Skeletal muscle tissue (tissue), 4 donors: Measurements from ENCODE around the gene TMEM114. TPM values are rescaled to one million over a fixed set of nuclear protein-coding genes. Genes with fewer than 3 reads are reported as not detected.

Experiments used
- H3K27ac ChIP-seq: one replicate; pipeline ENCODE4 v1.7.0; 2013; ENCODE audit warnings: mild to moderate bottlenecking, low read depth, low read length, inconsistent platforms
- H3K27me3 ChIP-seq, 3 donors: one replicate each; pipeline ENCODE4 v1.7.0; 2013; ENCODE audit warnings: low read length in 3 of 3; ENCODE audit not compliant: control insufficient read depth in 3 of 3, insufficient read depth in 3 of 3
- H3K36me3 ChIP-seq, 3 donors: one replicate each; pipeline ENCODE4 v1.7.0; 2013; ENCODE audit warnings: low read length in 3 of 3; ENCODE audit not compliant: control insufficient read depth in 3 of 3, insufficient read depth in 3 of 3
- H3K4me1 ChIP-seq, 3 donors: one replicate each; pipeline ENCODE4 v1.7.0; 2013; ENCODE audit warnings: low read length in 3 of 3, mild to moderate bottlenecking in 3 of 3; ENCODE audit not compliant: control insufficient read depth in 3 of 3, insufficient read depth in 3 of 3
- H3K4me3 ChIP-seq, 3 donors: one replicate each; pipeline ENCODE4 v1.7.0; 2013; ENCODE audit warnings: low read length in 3 of 3
- H3K9ac ChIP-seq, 3 donors: one replicate each; pipeline ENCODE4 v1.7.0; 2013; ENCODE audit warnings: low read length in 3 of 3, mild to moderate bottlenecking in 3 of 3, moderate library complexity in 2 of 3, low read depth in 1 of 3
- H3K9me3 ChIP-seq, 3 donors: one replicate each; pipeline ENCODE4 v1.7.0; 2013; ENCODE audit warnings: low read length in 3 of 3; ENCODE audit not compliant: control insufficient read depth in 3 of 3
- total RNA-seq: library from RNA; depleted of rRNA; stranded (reverse); fragments of >200 nt; gene quantifications from one replicate; pipeline ENCODE4 v1.2.3, GENCODE V29; 2014
- donor health status: Osteomylitis.

The TMEM114 gene
- total RNA-seq, 1 donor from 2014 or later = not detected

- H3K36me3 ChIP-seq = no peaks in the 10 kb centered on the region
- H3K4me1 ChIP-seq = peaks cover 0 to 10% (median 7%) of the 10 kb centered on the region in 3 donors
- no peak overlapping the region for H3K27ac ChIP-seq
- peaks cover 32 to 46% (median 45%) of the 10 kb centered on the region in 3 donors for H3K27me3 ChIP-seq
- H3K9ac ChIP-seq = no peak overlapping the region
- H3K4me3 ChIP-seq = no peak overlapping the region
- no peaks in the 10 kb centered on the region for H3K9me3 ChIP-seq
Observed at GRCh38 chr16:8589057-8589899, 1.0 kb downstream of the TMEM114 start.

- Histone ChIP-seq H3K4me3 (no peak overlapping the region), H3K27ac (no peak overlapping the region), H3K27me3 (peaks cover 34 to 46% (median 45%) of the 10 kb centered on the region in 3 donors), H3K9me3 (no peaks in the 10 kb centered on the region), H3K9ac (no peak overlapping the region), H3K36me3 (no peaks in the 10 kb centered on the region), H3K4me1 (peaks cover 0 to 10% (median 7%) of the 10 kb centered on the region in 3 donors)
Observed at GRCh38 chr16:8588682-8589056, 1.6 kb downstream of the TMEM114 start.

GRCh38 chr16:8587065-8587464, 3.2 kb downstream of the TMEM114 start:
- Histone ChIP-seq H3K9ac (no peak overlapping the region), H3K36me3 (no peaks in the 10 kb centered on the region), H3K9me3 (no peaks in the 10 kb centered on the region), H3K4me3 (no peak overlapping the region), H3K27ac (no peak overlapping the region), H3K27me3 (peaks cover 35 to 46% (median 43%) of the 10 kb centered on the region in 3 donors), H3K4me1 (peaks cover 0 to 10% (median 10%) of the 10 kb centered on the region in 3 donors)

- Histone ChIP-seq H3K36me3 (no peaks in the 10 kb centered on the region), H3K9ac (no peak overlapping the region), H3K27me3 (peaks cover 29 to 40% (median 32%) of the 10 kb centered on the region in 3 donors), H3K4me3 (no peak overlapping the region), H3K4me1 (peaks cover 0 to 12% (median 10%) of the 10 kb centered on the region in 3 donors), H3K27ac (no peak overlapping the region), H3K9me3 (no peaks in the 10 kb centered on the region)
Observed at GRCh38 chr16:8585857-8586256, 4.5 kb downstream of the TMEM114 start.

- Histone ChIP-seq H3K9me3 (no peaks in the 10 kb centered on the region), H3K27me3 (peaks cover 21 to 32% (median 24%) of the 10 kb centered on the region in 3 donors), H3K36me3 (no peaks in the 10 kb centered on the region)
Observed at GRCh38 chr16:8585041-8585440, 5.3 kb downstream of the TMEM114 start.

GRCh38 chr16:8583732-8584131, 6.6 kb downstream of the TMEM114 start:
- H3K4me3 ChIP-seq = no peak overlapping the region
- no peak overlapping the region for H3K27ac ChIP-seq
- H3K27me3 ChIP-seq = peaks cover 9 to 19% (median 12%) of the 10 kb centered on the region in 3 donors
- H3K36me3 ChIP-seq = no peaks in the 10 kb centered on the region
- no peak overlapping the region for H3K9ac ChIP-seq
- H3K4me1 ChIP-seq = peaks cover 0 to 5% (median 0%) of the 10 kb centered on the region in 3 donors
- H3K9me3 ChIP-seq = no peaks in the 10 kb centered on the region

More at GRCh38 chr16:8585041-8585440, 5.3 kb downstream of the TMEM114 start:
- H3K4me3 ChIP-seq = no peak overlapping the region
- no peak overlapping the region for H3K9ac ChIP-seq
- no peak overlapping the region for H3K27ac ChIP-seq
- H3K4me1 ChIP-seq = peaks cover 0 to 10% (median 9%) of the 10 kb centered on the region in 3 donors

GRCh38 chr16:8583199-8583598, 7.1 kb downstream of the TMEM114 start:
- Histone ChIP-seq H3K36me3 (no peaks in the 10 kb centered on the region), H3K4me1 (peaks cover 0 to 5% (median 0%) of the 10 kb centered on the region in 3 donors), H3K27ac (no peak overlapping the region), H3K27me3 (peaks cover 6 to 14% (median 6%) of the 10 kb centered on the region in 3 donors), H3K9ac (no peak overlapping the region), H3K4me3 (no peak overlapping the region), H3K9me3 (no peaks in the 10 kb centered on the region)

- Histone ChIP-seq H3K4me3 (no peak overlapping the region), H3K9ac (no peak overlapping the region), H3K27me3 (peaks cover 0 to 3% (median 3%) of the 10 kb centered on the region in 3 donors), H3K9me3 (no peaks in the 10 kb centered on the region), H3K4me1 (peaks cover 0 to 5% (median 0%) of the 10 kb centered on the region in 3 donors), H3K36me3 (no peaks in the 10 kb centered on the region), H3K27ac (no peak overlapping the region)
Observed at GRCh38 chr16:8581831-8582580, 8.3 kb downstream of the TMEM114 start.

- no peak overlapping the region for H3K9ac ChIP-seq
- H3K27me3 ChIP-seq = peaks cover 16 to 19% (median 19%) of the 10 kb centered on the region in 3 donors
- no peak overlapping the region for H3K4me3 ChIP-seq
- no peaks in the 10 kb centered on the region for H3K36me3 ChIP-seq
- no peak overlapping the region for H3K27ac ChIP-seq
- H3K9me3 ChIP-seq = no peaks in the 10 kb centered on the region
- H3K4me1 ChIP-seq = peaks cover 0 to 5% (median 0%) of the 10 kb centered on the region in 3 donors
Observed at GRCh38 chr16:8579559-8579958, 10.8 kb downstream of the TMEM114 start.
